Measurements from ENCODE around the gene OR2C3. TPM values are rescaled to one million over a fixed set of nuclear protein-coding genes. Genes with fewer than 3 reads are reported as not detected.
"Not testable (repeated sequence)": the region's sequence is repeated elsewhere in the genome, so short reads cannot be mapped to it uniquely, and the experiment has no call there.

The OR2C3 gene
- total RNA-seq, 1 donor from 2014 or later = not detected

DNA sequence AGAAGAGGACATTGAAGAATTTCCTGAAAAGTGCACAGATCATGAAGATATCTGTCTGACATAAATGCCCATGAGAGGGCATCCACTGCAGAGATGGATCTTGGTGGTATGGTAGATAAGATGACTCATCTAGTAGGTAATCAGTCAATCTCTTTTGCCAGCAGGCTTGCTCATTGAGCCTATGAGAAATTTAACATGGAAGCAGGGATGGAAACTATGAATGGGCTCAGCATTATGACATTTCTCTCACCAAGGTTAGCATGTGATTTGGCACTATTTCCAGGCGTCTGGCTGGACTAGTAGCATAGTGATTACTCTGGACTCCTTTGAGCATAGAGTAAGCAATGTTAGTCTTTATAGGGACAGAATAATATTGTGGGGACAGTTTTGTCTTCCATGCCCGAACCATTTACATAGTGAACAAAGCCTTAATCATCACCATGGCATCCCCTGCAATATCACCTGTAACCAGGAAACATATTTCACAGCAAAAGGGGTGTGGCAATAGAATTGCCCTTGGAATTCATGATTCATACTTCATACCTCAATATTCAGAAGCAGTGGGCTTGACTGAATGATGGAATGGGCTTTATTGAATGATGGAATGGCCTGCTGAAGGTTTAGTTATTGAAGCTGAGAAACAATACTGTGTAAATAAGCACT, 7.3 kb downstream of the OR2C3 start:
- DNase-seq (no peak), ATAC-seq (no peak)
- intact Hi-C loops (cut with micrococcal nuclease) = no loop called here

- intact Hi-C loops (cut with micrococcal nuclease); ATAC-seq; DNase-seq: not testable (repeated sequence)
Observed at GRCh38 chr1:247521886-247522285, 14.4 kb downstream of the OR2C3 start.

DNA sequence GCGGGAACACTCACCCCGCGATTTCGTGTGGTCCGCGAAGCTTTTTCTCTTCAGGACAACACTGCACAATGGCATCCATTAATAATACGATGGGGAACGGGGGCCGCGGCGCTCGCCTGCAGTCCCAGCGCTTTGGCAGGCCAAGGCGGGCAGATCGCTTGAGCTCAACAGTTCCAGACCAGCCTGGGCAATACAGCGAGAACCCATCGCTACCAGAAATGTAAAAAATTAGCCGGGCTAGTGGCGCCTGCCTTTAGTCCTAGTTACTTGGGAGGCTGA, 17.7 kb downstream of the OR2C3 start:
- intact Hi-C loops (cut with micrococcal nuclease) = no loop called here
- ATAC-seq (no peak), DNase-seq (no peak)

- intact Hi-C loops (cut with micrococcal nuclease) = no loop called here
- ATAC-seq (no peak), DNase-seq (peak; percentile 30)
Observed at GRCh38 chr1:247517795-247518612, 18.2 kb downstream of the OR2C3 start.

DNA sequence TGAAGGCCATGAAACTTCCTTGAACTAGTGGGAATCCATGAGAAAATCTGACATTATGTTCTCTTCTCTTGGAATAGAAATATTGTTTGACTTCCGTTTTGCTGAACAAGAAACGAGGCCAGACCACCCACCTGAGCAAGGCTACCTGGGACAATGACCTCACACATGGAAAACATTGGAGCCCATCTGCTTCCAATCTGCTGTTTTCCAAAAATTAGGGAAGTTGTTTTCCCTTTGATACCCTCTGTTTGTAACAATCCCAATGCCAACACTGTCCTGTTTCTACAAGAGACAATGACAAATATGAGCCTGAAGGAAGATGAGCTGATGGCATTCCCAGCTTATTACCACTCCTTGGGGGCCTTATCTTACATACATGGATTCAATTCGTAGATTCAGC, 29.4 kb downstream of the OR2C3 start:
- ATAC-seq = no peak
- intact Hi-C loops (cut with micrococcal nuclease) = no loop called here

DNA sequence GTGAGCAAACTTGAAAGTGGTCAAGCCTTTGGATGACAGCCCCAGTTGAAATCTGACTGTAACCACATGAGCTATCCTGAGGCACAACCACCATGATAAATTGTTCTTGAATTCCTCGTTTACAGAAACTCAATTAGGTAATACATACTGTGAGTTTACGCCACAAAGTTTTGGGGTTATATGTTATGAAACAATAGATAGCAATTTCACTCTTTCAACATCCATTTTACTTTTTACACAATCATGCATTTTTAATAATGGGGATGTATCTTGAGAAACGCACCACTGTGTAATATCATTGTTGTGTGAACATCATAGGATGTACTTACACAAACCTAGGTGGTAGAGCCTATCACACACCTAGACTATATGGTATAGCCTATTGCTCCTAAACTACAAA, 35.4 kb downstream of the OR2C3 start:
- no peak for ATAC-seq
- DNase-seq = no peak
- intact Hi-C loops (cut with micrococcal nuclease) = no loop called here

More for the DNA sequence above, 29.4 kb downstream of the OR2C3 start:
- no peak for DNase-seq

- ATAC-seq (no peak), DNase-seq (no peak)
- intact Hi-C loops (cut with micrococcal nuclease) = no loop called here
Observed at GRCh38 chr1:247496581-247497285, 39.5 kb downstream of the OR2C3 start.

GRCh38 chr1:247494767-247495166, 41.5 kb downstream of the OR2C3 start:
- DNase-seq = no peak
- no peak for ATAC-seq
- intact Hi-C loops (cut with micrococcal nuclease) = no loop called here

DNA sequence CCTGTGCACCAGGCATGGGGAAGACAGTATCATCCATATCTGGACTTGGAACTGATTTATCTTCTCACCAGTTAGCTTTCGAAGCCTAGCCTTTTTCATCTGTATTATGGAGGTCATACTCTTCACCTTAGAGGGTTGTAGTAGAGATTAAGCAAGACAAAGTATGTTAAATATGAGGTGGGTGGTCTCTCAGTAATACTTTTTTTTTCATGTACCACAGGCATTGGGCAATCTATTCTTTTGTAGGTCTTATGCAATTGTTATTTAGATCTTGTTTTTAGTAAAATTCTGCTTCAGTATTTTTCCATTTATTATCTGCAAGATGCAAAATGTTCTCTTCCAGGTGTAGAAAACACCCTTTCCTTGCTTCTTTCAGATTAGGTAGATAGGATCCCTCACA, 43.1 kb downstream of the OR2C3 start:
- ATAC-seq (no peak), DNase-seq (no peak)
- intact Hi-C loops (cut with micrococcal nuclease) = no loop called here

DNA sequence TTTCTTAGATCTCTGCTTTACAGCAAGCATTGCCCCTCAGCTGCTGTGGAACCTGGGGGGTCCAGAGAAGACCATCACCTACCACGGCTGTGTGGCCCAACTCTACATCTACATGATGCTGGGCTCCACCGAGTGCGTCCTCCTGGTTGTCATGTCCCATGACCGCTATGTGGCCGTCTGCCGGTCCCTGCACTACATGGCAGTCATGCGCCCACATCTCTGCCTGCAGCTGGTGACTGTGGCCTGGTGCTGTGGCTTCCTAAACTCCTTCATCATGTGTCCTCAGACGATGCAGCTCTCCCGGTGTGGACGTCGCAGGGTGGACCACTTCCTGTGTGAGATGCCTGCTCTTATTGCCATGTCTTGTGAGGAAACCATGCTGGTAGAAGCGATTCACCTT, 44.9 kb downstream of the OR2C3 start:
- no peak for DNase-seq
- intact Hi-C loops (cut with micrococcal nuclease) = no loop called here
- ATAC-seq = no peak

DNA sequence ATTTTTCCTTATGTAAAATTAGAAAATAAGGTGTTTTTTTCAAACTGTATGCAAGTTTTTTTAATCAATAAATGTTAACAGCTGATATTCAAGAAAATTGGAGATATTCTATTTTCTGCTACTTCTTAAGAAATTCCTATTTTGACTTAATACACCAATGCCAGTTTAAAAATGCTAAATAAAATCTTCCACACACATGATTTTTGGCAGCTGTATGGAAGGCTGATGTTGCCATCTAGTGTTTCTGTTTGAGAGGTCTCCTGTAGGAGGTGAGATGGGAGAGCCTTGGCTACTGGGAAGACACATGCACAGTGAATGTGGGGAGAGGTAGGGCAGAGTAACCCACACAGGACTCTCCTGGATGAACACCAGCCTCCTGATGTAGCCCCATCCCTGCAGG, 49.2 kb downstream of the OR2C3 start:
- ATAC-seq (peak; percentile 33), DNase-seq (no peak)
- intact Hi-C loops (cut with micrococcal nuclease) = no loop called here

- ATAC-seq (no peak), DNase-seq (no peak)
- intact Hi-C loops (cut with micrococcal nuclease) = no loop called here
Observed at GRCh38 chr1:247482747-247483146, 53.5 kb downstream of the OR2C3 start.

- DNase-seq; intact Hi-C loops (cut with micrococcal nuclease); ATAC-seq: not testable (repeated sequence)
Observed at GRCh38 chr1:247476328-247477058, 59.7 kb downstream of the OR2C3 start.

- ATAC-seq (no peak), DNase-seq (no peak)
- intact Hi-C loops (cut with micrococcal nuclease) = no loop called here
Observed at GRCh38 chr1:247475793-247476192, 60.4 kb downstream of the OR2C3 start.

Other genes starting within 250 kb of the OR2C3 start
- gene ZNF496, start 204.6 kb downstream of the OR2C3 start, total RNA-seq = 15.0 TPM
- 0.64 TPM for gene NLRP3, start 120.3 kb downstream of the OR2C3 start, total RNA-seq
- gene OR2B11, start 78.3 kb downstream of the OR2C3 start, total RNA-seq = not detected
- not detected for gene GCSAML, start 12.7 kb upstream of the OR2C3 start, total RNA-seq
- not detected for gene OR2G2, start 51.9 kb upstream of the OR2C3 start, total RNA-seq
- gene OR2G3, start 69.1 kb upstream of the OR2C3 start, total RNA-seq = not detected
- gene OR13G1, start 143.3 kb upstream of the OR2C3 start, total RNA-seq = not detected
- not detected for gene OR6F1, start 180.2 kb upstream of the OR2C3 start, total RNA-seq
- gene OR14K1, start 202.2 kb upstream of the OR2C3 start, total RNA-seq = not detected
- not detected for gene OR14A2, start 211.7 kb upstream of the OR2C3 start, total RNA-seq
- not detected for gene OR1C1, start 224.1 kb upstream of the OR2C3 start, total RNA-seq